GM23338 (cell line): ENCODE data around the gene EIF4A2. TPM values are rescaled to one million over a fixed set of nuclear protein-coding genes. Genes with fewer than 3 reads are reported as not detected.

Experiments
- CREB1 ChIP-seq: fragments of 250-450 bp; sonication (Bioruptor Pico); IDR thresholded peaks from 2 replicates; pipeline ENCODE4 v1.5.0; 2020; ENCODE audit warnings: low read depth, mild to moderate bottlenecking, moderate library complexity
- EZH2 ChIP-seq: fragments of 200-600 bp; sonication (generic); IDR thresholded peaks from one replicate; pipeline ENCODE4 v1.8.0; 2017; ENCODE audit warnings: antibody characterized with exemption, mild to moderate bottlenecking, low read depth; ENCODE audit not compliant: unreplicated experiment
- JUNB ChIP-seq: IDR thresholded peaks from one replicate; pipeline ENCODE4 v1.6.1; 2016; ENCODE audit warnings: antibody characterized with exemption; ENCODE audit not compliant: unreplicated experiment
- polyA plus RNA-seq: library from polyadenylated mRNA; unstranded; fragments of >200 nt; fragmentation: Nextera tagmentation; extraction: Ambion mirVana; gene quantifications from 2 replicates; pipeline ENCODE4 v1.2.1, GENCODE V29; 2016
- total RNA-seq: library from RNA; depleted of rRNA; stranded (reverse); fragments of >200 nt; shearing (Covaris generic); gene quantifications from 2 replicates; pipeline ENCODE4 v1.2.3, GENCODE V29; 2014
- TF ChIP-seq, protein P1 (sequence below): fragments of 250-450 bp; sonication (Bioruptor Pico); IDR thresholded peaks from 2 replicates; pipeline ENCODE4 v1.5.0; 2020; ENCODE audit warnings: mild to moderate bottlenecking, moderate library complexity
- TF ChIP-seq, protein P2 (sequence below): IDR thresholded peaks from one replicate; pipeline ENCODE4 v1.6.1; 2018; ENCODE audit warnings: antibody characterized with exemption; ENCODE audit not compliant: unreplicated experiment

EIF4A2 gene
- total and polyA plus RNA-seq, 2 experiments from 2014 or later: 386 to 666 TPM

DNA sequence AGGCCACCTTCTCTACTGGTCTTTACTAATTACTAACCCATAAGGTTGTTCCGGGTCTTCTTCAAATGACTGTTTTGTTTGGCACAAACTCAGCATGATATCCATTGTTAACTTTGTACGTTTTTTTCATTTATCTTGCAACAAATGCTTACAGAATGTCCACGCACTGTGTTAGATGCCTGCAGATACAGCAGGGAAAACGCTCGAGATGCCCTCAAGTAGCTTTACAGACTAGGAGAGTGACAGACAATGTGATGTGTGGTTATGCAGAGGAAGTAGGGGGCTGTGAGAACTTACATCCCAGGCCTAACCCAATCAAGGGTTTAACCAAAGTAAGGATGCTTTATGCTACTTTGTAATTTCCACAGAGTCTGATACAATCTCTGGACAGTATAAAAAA lies 23.9 kb downstream of the EIF4A2 start (continued):
- TF ChIP-seq, protein P1, sequence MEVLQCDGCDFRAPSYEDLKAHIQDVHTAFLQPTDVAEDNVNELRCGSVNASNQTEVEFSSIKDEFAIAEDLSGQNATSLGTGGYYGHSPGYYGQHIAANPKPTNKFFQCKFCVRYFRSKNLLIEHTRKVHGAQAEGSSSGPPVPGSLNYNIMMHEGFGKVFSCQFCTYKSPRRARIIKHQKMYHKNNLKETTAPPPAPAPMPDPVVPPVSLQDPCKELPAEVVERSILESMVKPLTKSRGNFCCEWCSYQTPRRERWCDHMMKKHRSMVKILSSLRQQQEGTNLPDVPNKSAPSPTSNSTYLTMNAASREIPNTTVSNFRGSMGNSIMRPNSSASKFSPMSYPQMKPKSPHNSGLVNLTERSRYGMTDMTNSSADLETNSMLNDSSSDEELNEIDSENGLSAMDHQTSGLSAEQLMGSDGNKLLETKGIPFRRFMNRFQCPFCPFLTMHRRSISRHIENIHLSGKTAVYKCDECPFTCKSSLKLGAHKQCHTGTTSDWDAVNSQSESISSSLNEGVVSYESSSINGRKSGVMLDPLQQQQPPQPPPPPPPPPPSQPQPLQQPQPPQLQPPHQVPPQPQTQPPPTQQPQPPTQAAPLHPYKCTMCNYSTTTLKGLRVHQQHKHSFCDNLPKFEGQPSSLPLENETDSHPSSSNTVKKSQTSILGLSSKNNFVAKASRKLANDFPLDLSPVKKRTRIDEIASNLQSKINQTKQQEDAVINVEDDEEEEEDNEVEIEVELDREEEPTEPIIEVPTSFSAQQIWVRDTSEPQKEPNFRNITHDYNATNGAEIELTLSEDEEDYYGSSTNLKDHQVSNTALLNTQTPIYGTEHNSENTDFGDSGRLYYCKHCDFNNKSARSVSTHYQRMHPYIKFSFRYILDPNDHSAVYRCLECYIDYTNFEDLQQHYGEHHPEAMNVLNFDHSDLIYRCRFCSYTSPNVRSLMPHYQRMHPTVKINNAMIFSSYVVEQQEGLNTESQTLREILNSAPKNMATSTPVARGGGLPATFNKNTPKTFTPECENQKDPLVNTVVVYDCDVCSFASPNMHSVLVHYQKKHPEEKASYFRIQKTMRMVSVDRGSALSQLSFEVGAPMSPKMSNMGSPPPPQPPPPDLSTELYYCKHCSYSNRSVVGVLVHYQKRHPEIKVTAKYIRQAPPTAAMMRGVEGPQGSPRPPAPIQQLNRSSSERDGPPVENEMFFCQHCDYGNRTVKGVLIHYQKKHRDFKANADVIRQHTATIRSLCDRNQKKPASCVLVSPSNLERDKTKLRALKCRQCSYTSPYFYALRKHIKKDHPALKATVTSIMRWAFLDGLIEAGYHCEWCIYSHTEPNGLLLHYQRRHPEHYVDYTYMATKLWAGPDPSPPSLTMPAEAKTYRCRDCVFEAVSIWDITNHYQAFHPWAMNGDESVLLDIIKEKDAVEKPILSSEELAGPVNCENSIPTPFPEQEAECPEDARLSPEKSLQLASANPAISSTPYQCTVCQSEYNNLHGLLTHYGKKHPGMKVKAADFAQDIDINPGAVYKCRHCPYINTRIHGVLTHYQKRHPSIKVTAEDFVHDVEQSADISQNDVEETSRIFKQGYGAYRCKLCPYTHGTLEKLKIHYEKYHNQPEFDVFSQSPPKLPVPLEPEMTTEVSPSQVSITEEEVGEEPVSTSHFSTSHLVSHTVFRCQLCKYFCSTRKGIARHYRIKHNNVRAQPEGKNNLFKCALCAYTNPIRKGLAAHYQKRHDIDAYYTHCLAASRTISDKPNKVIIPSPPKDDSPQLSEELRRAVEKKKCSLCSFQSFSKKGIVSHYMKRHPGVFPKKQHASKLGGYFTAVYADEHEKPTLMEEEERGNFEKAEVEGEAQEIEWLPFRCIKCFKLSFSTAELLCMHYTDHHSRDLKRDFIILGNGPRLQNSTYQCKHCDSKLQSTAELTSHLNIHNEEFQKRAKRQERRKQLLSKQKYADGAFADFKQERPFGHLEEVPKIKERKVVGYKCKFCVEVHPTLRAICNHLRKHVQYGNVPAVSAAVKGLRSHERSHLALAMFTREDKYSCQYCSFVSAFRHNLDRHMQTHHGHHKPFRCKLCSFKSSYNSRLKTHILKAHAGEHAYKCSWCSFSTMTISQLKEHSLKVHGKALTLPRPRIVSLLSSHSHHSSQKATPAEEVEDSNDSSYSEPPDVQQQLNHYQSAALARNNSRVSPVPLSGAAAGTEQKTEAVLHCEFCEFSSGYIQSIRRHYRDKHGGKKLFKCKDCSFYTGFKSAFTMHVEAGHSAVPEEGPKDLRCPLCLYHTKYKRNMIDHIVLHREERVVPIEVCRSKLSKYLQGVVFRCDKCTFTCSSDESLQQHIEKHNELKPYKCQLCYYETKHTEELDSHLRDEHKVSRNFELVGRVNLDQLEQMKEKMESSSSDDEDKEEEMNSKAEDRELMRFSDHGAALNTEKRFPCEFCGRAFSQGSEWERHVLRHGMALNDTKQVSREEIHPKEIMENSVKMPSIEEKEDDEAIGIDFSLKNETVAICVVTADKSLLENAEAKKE (CRISPR knock-in tag): no peak
- TF ChIP-seq CREB1 (CRISPR knock-in tag) (no peak), EZH2 (no peak), JUNB (no peak)
- TF ChIP-seq, protein P2, sequence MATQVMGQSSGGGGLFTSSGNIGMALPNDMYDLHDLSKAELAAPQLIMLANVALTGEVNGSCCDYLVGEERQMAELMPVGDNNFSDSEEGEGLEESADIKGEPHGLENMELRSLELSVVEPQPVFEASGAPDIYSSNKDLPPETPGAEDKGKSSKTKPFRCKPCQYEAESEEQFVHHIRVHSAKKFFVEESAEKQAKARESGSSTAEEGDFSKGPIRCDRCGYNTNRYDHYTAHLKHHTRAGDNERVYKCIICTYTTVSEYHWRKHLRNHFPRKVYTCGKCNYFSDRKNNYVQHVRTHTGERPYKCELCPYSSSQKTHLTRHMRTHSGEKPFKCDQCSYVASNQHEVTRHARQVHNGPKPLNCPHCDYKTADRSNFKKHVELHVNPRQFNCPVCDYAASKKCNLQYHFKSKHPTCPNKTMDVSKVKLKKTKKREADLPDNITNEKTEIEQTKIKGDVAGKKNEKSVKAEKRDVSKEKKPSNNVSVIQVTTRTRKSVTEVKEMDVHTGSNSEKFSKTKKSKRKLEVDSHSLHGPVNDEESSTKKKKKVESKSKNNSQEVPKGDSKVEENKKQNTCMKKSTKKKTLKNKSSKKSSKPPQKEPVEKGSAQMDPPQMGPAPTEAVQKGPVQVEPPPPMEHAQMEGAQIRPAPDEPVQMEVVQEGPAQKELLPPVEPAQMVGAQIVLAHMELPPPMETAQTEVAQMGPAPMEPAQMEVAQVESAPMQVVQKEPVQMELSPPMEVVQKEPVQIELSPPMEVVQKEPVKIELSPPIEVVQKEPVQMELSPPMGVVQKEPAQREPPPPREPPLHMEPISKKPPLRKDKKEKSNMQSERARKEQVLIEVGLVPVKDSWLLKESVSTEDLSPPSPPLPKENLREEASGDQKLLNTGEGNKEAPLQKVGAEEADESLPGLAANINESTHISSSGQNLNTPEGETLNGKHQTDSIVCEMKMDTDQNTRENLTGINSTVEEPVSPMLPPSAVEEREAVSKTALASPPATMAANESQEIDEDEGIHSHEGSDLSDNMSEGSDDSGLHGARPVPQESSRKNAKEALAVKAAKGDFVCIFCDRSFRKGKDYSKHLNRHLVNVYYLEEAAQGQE: no peak
